Effector memory CD8-positive, alpha-beta T cell (primary cell): ENCODE measurements around the gene LRRC3.

Source experiments
- ATAC-seq: fragments of 150-1000 bp; cut with Tn5 transposase; replicated peaks from 2 replicates; pipeline ENCODE4 v1.10.0; 2021; ENCODE audit warnings: mild to moderate bottlenecking, moderate library complexity
- DNase-seq, 3 experiments: peaks; one replicate each; pipeline ENCODE4 v3.0.0; 2021
- H3K27ac Mint-ChIP-seq, 2 donors: one replicate each; pipeline ENCODE4 v1.8.0; 2022; ENCODE audit warnings: mild to moderate bottlenecking in 2 of 2, mixed read lengths in 2 of 2, moderate library complexity in 2 of 2
- H3K27me3 Mint-ChIP-seq, 2 donors: one replicate each; pipeline ENCODE4 v1.8.0; 2022; ENCODE audit warnings: mixed read lengths in 2 of 2
- H3K36me3 Mint-ChIP-seq: one replicate; pipeline ENCODE4 v1.8.0; 2022; ENCODE audit warnings: mild to moderate bottlenecking, moderate library complexity, mixed read lengths; ENCODE audit not compliant: insufficient read depth
- H3K4me1 Mint-ChIP-seq, 2 donors: one replicate each; pipeline ENCODE4 v1.8.0; 2022; ENCODE audit warnings: low read depth in 2 of 2, mixed read lengths in 2 of 2
- H3K4me3 Mint-ChIP-seq, 2 donors: one replicate each; pipeline ENCODE4 v1.8.0; 2022; ENCODE audit warnings: mild to moderate bottlenecking in 2 of 2, mixed read lengths in 2 of 2, moderate library complexity in 2 of 2
- H3K9me3 Mint-ChIP-seq, 2 donors: one replicate each; pipeline ENCODE4 v1.8.0; 2022; ENCODE audit warnings: mixed read lengths in 2 of 2

The LRRC3 gene

GRCh38 chr21:44438531-44439210, 16.6 kb upstream of the LRRC3 start:
- Mint-ChIP-seq H3K36me3 (peaks cover 6% of the 10 kb centered on the region), H3K27ac (no peak overlapping the region), H3K4me3 (no peak overlapping the region), H3K4me1 (peaks cover 0 to 2% of the 10 kb centered on the region in 2 donors), H3K27me3 (peaks cover 0 to 10% of the 10 kb centered on the region in 2 donors), H3K9me3 (no peaks in the 10 kb centered on the region)
- no peak for ATAC-seq
- DNase-seq: no peak

GRCh38 chr21:44439211-44439600, 16.1 kb upstream of the LRRC3 start:
- Mint-ChIP-seq H3K27ac (no peak overlapping the region), H3K36me3 (peaks cover 6% of the 10 kb centered on the region), H3K9me3 (no peaks in the 10 kb centered on the region), H3K4me1 (no peaks in the 10 kb centered on the region), H3K4me3 (no peak overlapping the region), H3K27me3 (peaks cover 2 to 15% of the 10 kb centered on the region in 2 donors)
- no peak for ATAC-seq
- no peak for DNase-seq

- H3K4me3 Mint-ChIP-seq: no peak overlapping the region
- H3K36me3 Mint-ChIP-seq: peaks cover 4% of the 10 kb centered on the region
- DNase-seq (no peak), ATAC-seq (no peak)
- H3K27me3 Mint-ChIP-seq: peaks cover 14 to 28% of the 10 kb centered on the region in 2 donors
- H3K9me3 Mint-ChIP-seq: no peaks in the 10 kb centered on the region
- H3K4me1 Mint-ChIP-seq: no peaks in the 10 kb centered on the region
- H3K27ac Mint-ChIP-seq: no peak overlapping the region
Observed at GRCh38 chr21:44440241-44441040, 14.9 kb upstream of the LRRC3 start.

GRCh38 chr21:44441041-44441400, 14.3 kb upstream of the LRRC3 start:
- Mint-ChIP-seq H3K4me1 (no peaks in the 10 kb centered on the region), H3K27ac (no peak overlapping the region), H3K36me3 (peaks cover 4% of the 10 kb centered on the region), H3K27me3 (peaks cover 16 to 27% of the 10 kb centered on the region in 2 donors), H3K4me3 (no peak overlapping the region), H3K9me3 (no peaks in the 10 kb centered on the region)
- ATAC-seq: no peak
- no peak for DNase-seq

GRCh38 chr21:44441581-44442265, 13.6 kb upstream of the LRRC3 start:
- no peak overlapping the region for H3K27ac Mint-ChIP-seq
- H3K4me1 Mint-ChIP-seq: no peaks in the 10 kb centered on the region
- no peaks in the 10 kb centered on the region for H3K9me3 Mint-ChIP-seq
- DNase-seq (no peak), ATAC-seq (no peak)
- peaks cover 16 to 25% of the 10 kb centered on the region in 2 donors for H3K27me3 Mint-ChIP-seq
- H3K4me3 Mint-ChIP-seq: no peak overlapping the region
- peaks cover 4% of the 10 kb centered on the region for H3K36me3 Mint-ChIP-seq

GRCh38 chr21:44442266-44443125, 12.8 kb upstream of the LRRC3 start:
- no peak overlapping the region for H3K4me3 Mint-ChIP-seq
- H3K36me3 Mint-ChIP-seq: peaks cover 4% of the 10 kb centered on the region
- ATAC-seq (no peak), DNase-seq (no peak)
- H3K4me1 Mint-ChIP-seq: no peaks in the 10 kb centered on the region
- H3K9me3 Mint-ChIP-seq: no peaks in the 10 kb centered on the region
- peak overlapping the region in 1 of 2 donors; percentile 68 for H3K27ac Mint-ChIP-seq
- H3K27me3 Mint-ChIP-seq: peaks cover 22 to 33% of the 10 kb centered on the region in 2 donors

- peaks cover 29 to 42% of the 10 kb centered on the region in 2 donors for H3K27me3 Mint-ChIP-seq
- no peak for ATAC-seq
- DNase-seq: no peak
- peak overlapping the region in 1 of 2 donors; percentile 68 for H3K27ac Mint-ChIP-seq
- no peaks in the 10 kb centered on the region for H3K4me1 Mint-ChIP-seq
- H3K36me3 Mint-ChIP-seq: peaks cover 4% of the 10 kb centered on the region
- H3K4me3 Mint-ChIP-seq: no peak overlapping the region
- H3K9me3 Mint-ChIP-seq: no peaks in the 10 kb centered on the region
Observed at GRCh38 chr21:44443291-44443890, 11.9 kb upstream of the LRRC3 start.

- H3K4me3 Mint-ChIP-seq: no peak overlapping the region
- H3K27ac Mint-ChIP-seq: no peak overlapping the region
- no peaks in the 10 kb centered on the region for H3K4me1 Mint-ChIP-seq
- no peaks in the 10 kb centered on the region for H3K9me3 Mint-ChIP-seq
- ATAC-seq (no peak), DNase-seq (no peak)
- peaks cover 32 to 47% of the 10 kb centered on the region in 2 donors for H3K27me3 Mint-ChIP-seq
- H3K36me3 Mint-ChIP-seq: peaks cover 4% of the 10 kb centered on the region
Observed at GRCh38 chr21:44443891-44444285, 11.4 kb upstream of the LRRC3 start.

GRCh38 chr21:44444286-44444931, 10.9 kb upstream of the LRRC3 start:
- peaks cover 37 to 52% of the 10 kb centered on the region in 2 donors for H3K27me3 Mint-ChIP-seq
- H3K4me3 Mint-ChIP-seq: no peak overlapping the region
- ATAC-seq: no peak
- no peaks in the 10 kb centered on the region for H3K9me3 Mint-ChIP-seq
- H3K4me1 Mint-ChIP-seq: no peaks in the 10 kb centered on the region
- H3K27ac Mint-ChIP-seq: no peak overlapping the region
- DNase-seq: no peak
- peaks cover 4% of the 10 kb centered on the region for H3K36me3 Mint-ChIP-seq

GRCh38 chr21:44445145-44445812, 10.0 kb upstream of the LRRC3 start:
- peaks cover 1% of the 10 kb centered on the region for H3K36me3 Mint-ChIP-seq
- DNase-seq: no peak
- no peak for ATAC-seq
- no peaks in the 10 kb centered on the region for H3K4me1 Mint-ChIP-seq
- H3K9me3 Mint-ChIP-seq: no peaks in the 10 kb centered on the region
- peaks cover 41 to 61% of the 10 kb centered on the region in 2 donors for H3K27me3 Mint-ChIP-seq
- no peak overlapping the region for H3K4me3 Mint-ChIP-seq
- no peak overlapping the region for H3K27ac Mint-ChIP-seq

GRCh38 chr21:44448651-44449131, 6.6 kb upstream of the LRRC3 start:
- no peaks in the 10 kb centered on the region for H3K36me3 Mint-ChIP-seq
- no peaks in the 10 kb centered on the region for H3K4me1 Mint-ChIP-seq
- no peak overlapping the region for H3K27ac Mint-ChIP-seq
- H3K9me3 Mint-ChIP-seq: no peaks in the 10 kb centered on the region
- DNase-seq (no peak), ATAC-seq (no peak)
- peaks cover 49 to 68% of the 10 kb centered on the region in 2 donors for H3K27me3 Mint-ChIP-seq
- H3K4me3 Mint-ChIP-seq: no peak overlapping the region
